Stimulated activated naive CD8-positive, alpha-beta T cell treated with anti-CD3 and anti-CD28 coated beads, Interleukin-15, Interleukin-2, amounts not matched to agents 100 ng/mL and 50 ng/mL, for 24 hours (primary cell): ENCODE results near the gene GALNT7.

Experiments used
- H3K27ac Mint-ChIP-seq: one replicate; pipeline ENCODE4 v1.8.0; 2021; ENCODE audit warnings: mild to moderate bottlenecking, mixed read lengths
- H3K27me3 Mint-ChIP-seq: one replicate; pipeline ENCODE4 v1.8.0; 2021; ENCODE audit warnings: mixed read lengths
- H3K36me3 Mint-ChIP-seq: one replicate; pipeline ENCODE4 v1.8.0; 2021; ENCODE audit warnings: low read depth, mixed read lengths
- H3K4me1 Mint-ChIP-seq: one replicate; pipeline ENCODE4 v1.8.0; 2021; ENCODE audit warnings: low read depth, mixed read lengths
- H3K4me3 Mint-ChIP-seq: one replicate; pipeline ENCODE4 v1.8.0; 2021; ENCODE audit warnings: mild to moderate bottlenecking, mixed read lengths
- H3K9me3 Mint-ChIP-seq: one replicate; pipeline ENCODE4 v1.8.0; 2021; ENCODE audit warnings: mixed read lengths

GALNT7 gene

DNA sequence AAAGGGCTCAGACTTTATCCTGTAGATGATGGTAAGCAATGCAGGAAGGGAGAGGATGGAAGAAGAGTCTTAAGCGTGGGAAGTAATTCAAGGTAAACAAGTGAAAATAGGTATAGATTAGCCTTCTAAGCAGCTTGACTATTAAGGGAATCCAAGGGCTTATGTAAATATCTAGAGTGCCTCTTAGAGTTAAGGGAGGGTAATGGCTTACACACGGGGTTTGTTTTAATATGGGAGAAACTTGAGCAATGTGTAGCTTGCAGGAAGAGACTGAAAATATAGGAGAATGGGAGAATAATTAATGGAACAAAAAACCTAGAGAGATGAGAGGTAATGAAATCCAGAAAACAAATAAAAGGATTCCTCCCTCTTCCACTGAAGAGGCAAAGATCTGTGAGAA is 189.3 kb downstream of the GALNT7 start:
- H3K9me3 Mint-ChIP-seq = no peaks in the 10 kb centered on the region
- H3K27me3 Mint-ChIP-seq = peaks cover 6% of the 10 kb centered on the region
- H3K36me3 Mint-ChIP-seq = no peaks in the 10 kb centered on the region
- H3K4me3 Mint-ChIP-seq = no peak overlapping the region
- no peak overlapping the region for H3K27ac Mint-ChIP-seq
- no peaks in the 10 kb centered on the region for H3K4me1 Mint-ChIP-seq

DNA sequence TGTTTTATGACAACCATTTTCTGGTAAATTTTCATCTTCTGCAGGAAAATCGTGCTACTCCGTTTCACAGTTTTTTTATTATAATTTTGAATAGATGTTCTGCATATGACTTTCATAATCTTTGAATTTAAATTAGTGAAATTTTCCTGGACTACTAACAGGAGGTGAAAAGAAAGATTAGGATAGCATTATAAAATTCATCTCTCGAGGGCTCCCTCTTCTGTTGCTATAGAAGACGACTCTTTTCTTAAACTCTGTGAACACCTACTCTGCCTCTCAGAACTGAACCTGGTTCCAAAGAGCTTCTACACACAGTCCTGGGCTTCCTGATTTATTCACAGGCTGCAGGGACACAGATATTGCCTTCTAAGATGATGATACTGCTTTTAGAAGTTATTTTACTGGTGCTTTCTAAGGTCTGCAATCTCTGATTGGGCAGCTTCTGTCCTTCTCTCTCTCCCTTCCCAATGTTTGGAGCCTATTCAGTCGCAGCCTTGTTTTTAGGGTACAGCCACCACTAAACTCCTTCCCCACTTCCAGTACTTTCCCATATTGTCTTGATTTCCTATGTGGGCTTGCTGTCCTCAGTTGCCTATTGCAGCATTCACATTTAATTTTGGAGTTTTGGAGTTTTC is 192.1 kb downstream of the GALNT7 start:
- Mint-ChIP-seq H3K27me3 (peaks cover 6% of the 10 kb centered on the region), H3K4me3 (no peak overlapping the region), H3K4me1 (no peaks in the 10 kb centered on the region), H3K27ac (no peak overlapping the region), H3K9me3 (no peaks in the 10 kb centered on the region), H3K36me3 (no peaks in the 10 kb centered on the region)

DNA sequence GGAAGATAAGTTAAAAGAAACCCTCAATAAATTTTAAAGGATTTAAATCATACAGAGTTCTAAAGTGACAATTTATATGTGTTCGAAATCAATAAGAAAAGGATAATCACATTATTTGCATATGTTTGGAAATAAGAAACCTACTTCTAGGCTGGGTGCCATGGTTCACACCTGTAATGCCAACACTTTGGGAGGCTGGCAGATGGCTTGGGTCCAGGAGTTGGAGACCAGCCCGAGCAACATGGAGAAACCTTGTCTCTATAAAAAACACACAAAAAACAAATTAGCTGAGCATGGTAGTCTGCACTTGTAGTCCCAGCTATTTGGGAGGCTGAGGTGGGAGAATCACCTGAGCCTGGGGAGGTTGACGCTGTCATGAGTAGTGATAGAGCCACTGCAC is 194.1 kb downstream of the GALNT7 start:
- Mint-ChIP-seq H3K36me3 (no peaks in the 10 kb centered on the region), H3K9me3 (no peaks in the 10 kb centered on the region)

DNA sequence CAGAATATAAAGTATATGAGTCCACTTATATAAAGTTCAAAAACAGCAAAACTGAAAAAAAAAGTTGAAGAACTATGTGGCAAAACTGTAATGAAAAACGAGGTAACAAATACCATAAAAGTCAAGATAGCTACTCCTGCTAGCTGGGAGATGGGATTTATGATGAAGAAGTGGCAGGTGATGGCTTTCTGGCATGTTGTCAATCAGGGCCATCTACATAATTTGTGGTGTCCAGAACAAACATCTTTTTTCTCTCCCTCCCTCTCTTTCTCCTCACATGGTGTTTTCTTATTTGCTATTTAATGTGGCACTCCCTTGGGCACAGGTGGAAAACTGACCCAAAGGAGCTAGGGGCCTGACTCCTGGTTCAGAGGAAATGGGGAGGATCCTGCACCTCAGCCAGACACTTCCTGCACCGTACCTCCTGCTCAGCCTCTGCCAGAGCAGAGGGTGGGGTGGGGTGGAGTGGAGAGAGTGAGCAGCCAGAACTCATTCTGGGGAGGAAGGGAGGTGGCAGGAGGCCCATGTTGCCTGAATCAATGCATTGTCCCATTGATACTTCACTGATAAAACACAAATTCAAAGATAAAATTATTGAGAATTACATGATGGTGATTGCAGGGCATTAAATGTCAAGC is 196.9 kb downstream of the GALNT7 start:
- Mint-ChIP-seq H3K4me1 (peaks cover 14% of the 10 kb centered on the region), H3K27ac (no peak overlapping the region), H3K36me3 (no peaks in the 10 kb centered on the region), H3K9me3 (no peaks in the 10 kb centered on the region), H3K4me3 (no peak overlapping the region), H3K27me3 (no peaks in the 10 kb centered on the region)

More for the DNA sequence above, 194.1 kb downstream of the GALNT7 start:
- H3K4me3 Mint-ChIP-seq = no peak overlapping the region
- H3K4me1 Mint-ChIP-seq = peaks cover 7% of the 10 kb centered on the region
- H3K27ac Mint-ChIP-seq = no peak overlapping the region
- H3K27me3 Mint-ChIP-seq = peaks cover 6% of the 10 kb centered on the region

DNA sequence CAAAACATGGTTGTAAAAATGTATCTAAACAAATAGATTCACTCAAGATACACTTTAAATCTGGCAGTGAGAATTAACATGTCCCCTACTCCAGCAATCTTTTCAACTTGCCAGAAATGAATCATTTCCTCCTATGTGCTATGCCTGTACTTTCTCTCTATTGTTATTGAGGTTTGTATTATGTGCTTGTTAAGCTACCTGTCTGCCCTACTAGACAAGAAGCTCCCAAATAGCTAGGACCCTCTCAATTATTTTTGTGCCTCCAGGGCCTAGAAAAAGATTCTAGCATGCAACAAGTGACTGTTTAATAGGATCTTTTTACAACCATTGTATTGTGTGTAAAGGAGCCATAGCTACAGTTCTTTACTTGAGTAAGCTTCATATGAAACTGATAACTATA is 198.7 kb downstream of the GALNT7 start:
- no peak overlapping the region for H3K4me3 Mint-ChIP-seq
- H3K27ac Mint-ChIP-seq = peak overlapping the region; percentile 7
- no peaks in the 10 kb centered on the region for H3K9me3 Mint-ChIP-seq
- H3K4me1 Mint-ChIP-seq = peaks cover 19% of the 10 kb centered on the region
- no peaks in the 10 kb centered on the region for H3K36me3 Mint-ChIP-seq
- peaks cover 6% of the 10 kb centered on the region for H3K27me3 Mint-ChIP-seq

DNA sequence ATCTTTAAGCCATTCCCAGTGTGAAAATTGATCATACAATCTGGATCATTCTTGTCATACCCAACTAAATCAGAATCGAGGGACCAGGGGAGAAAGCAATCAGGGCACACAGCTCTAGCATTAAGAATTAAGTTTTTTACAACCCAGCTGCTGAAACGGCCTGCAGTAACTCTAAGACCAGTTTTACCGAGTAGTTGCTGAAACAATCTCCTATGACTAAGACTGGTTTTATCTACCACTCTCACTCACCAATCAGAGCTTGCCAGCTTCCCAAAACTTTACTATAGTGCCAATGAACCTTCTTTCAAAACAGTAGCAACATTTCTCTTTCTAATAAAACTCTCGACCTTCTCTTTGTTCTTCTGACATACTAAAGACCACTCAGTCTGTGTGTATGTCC is 199.3 kb downstream of the GALNT7 start:
- peaks cover 24% of the 10 kb centered on the region for H3K4me1 Mint-ChIP-seq
- no peaks in the 10 kb centered on the region for H3K9me3 Mint-ChIP-seq
- H3K36me3 Mint-ChIP-seq = no peaks in the 10 kb centered on the region
- H3K4me3 Mint-ChIP-seq = no peak overlapping the region
- H3K27ac Mint-ChIP-seq = no peak overlapping the region
- peaks cover 10% of the 10 kb centered on the region for H3K27me3 Mint-ChIP-seq

DNA sequence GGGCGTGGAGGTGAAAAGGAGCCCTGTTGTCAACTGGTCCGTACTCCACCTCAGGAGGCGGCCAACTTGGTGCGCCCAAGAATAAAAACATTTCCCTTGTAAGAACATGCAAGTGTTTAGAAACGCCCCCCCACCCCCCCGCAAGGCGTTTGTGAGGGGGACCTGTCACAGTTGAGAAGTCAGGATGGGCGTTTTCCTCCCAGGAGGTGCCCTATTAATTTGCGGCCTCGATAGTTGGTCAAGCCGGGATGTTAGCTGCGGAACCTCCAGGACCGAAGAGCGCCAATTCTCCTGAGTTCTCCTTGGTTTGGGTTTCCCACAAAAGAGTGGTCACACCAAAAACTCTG is 201.5 kb downstream of the GALNT7 start:
- peak overlapping the region; percentile 98 for H3K27ac Mint-ChIP-seq
- H3K27me3 Mint-ChIP-seq = peaks cover 18% of the 10 kb centered on the region
- no peaks in the 10 kb centered on the region for H3K9me3 Mint-ChIP-seq
- H3K36me3 Mint-ChIP-seq = peaks cover 15% of the 10 kb centered on the region
- H3K4me1 Mint-ChIP-seq = peaks cover 30% of the 10 kb centered on the region
- H3K4me3 Mint-ChIP-seq = peak overlapping the region; percentile 100

DNA sequence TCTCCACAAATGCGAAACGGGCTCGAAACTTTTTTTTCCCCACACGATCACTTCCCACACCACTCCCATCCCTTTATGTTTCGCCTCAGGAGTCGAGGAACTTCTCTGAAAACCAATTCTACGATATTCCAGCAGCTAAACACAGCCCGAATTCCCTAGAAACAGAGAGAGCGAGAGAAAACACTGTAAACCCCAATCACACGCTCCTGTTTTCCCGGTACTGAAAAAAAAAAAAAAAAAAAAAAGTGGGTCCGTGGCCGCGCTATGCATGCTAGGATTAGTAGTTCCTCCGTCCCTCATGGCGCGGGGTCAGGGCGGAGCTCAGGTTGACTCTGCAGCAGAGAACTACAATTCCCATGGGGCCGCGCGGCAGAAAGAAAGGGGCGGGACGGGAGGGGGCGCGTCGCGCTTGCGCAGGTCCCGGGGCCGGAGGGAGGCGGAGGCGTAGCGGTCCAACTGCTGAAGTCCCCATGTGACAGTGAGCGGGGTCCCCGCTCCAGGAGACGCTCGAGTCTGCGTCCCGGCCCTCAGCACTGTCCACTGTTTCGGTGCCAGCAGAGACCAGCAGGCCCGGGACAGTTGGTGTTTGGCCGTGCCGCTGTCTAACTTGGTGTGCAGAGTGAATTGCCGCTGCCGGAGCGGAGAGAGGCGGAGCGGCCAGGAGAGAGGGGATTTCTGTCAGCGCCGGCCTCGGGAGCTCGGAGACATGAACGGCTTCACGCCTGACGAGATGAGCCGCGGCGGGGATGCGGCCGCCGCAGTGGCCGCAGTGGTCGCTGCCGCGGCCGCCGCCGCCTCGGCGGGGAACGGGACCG is 202.1 kb downstream of the GALNT7 start, which contains the start of gene SAP30:
SAP30 (plus strand) TSS at position 478 of the 815 bp plus-strand sequence; CDS start at position 707, 229 bp downstream.
- peaks cover 30% of the 10 kb centered on the region for H3K4me1 Mint-ChIP-seq
- peaks cover 18% of the 10 kb centered on the region for H3K27me3 Mint-ChIP-seq
- peak within 1 kb of the TSS; percentile 100 for H3K4me3 Mint-ChIP-seq
- H3K9me3 Mint-ChIP-seq = no peaks in the 10 kb centered on the region
- peaks cover 17% of the 10 kb centered on the region for H3K36me3 Mint-ChIP-seq
- peak within 1 kb of the TSS; percentile 98 for H3K27ac Mint-ChIP-seq

DNA sequence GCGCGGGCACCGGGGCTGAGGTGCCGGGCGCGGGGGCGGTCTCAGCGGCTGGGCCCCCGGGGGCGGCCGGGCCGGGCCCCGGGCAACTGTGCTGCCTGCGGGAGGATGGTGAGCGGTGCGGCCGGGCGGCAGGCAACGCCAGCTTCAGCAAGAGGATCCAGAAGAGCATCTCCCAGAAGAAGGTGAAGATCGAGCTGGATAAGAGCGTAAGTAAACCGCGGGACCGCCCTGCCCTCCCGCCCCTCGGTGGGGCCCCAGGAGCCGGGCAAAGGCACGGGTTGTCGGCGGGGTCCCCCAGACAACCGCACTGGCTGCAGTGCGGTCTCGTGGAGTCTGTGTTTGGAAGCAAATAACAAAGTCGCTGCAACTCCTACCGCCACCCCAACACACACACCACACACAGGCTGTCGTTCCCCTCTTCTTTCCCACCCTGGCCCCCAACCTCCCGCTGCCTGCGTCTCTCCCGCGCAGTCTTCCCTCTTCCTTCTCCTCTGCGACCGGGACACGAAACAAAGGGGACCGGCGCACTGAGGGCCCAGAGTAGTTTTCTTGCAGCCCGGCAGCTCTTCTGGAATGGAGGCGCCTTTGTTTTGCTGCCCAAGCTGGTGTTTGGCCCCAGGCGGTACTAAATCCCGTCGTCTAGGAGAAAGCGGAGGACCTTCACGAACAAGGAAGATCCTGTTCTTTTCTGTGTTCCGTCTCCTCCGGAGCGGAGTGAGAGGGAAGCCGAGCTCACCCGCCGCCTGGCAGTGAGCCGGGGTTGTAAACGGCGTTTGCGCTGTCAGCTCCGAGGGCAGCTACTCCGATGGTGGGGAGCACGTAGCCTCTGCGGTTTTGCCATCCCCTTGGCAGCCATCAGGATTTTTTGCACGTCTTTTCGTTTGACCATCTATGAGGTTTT is 202.9 kb downstream of the GALNT7 start:
- peaks cover 22% of the 10 kb centered on the region for H3K36me3 Mint-ChIP-seq

More for the DNA sequence above, 202.9 kb downstream of the GALNT7 start:
- H3K27ac Mint-ChIP-seq = peak overlapping the region; percentile 67
- H3K4me1 Mint-ChIP-seq = peaks cover 30% of the 10 kb centered on the region
- peaks cover 18% of the 10 kb centered on the region for H3K27me3 Mint-ChIP-seq
- H3K4me3 Mint-ChIP-seq = peak overlapping the region; percentile 100
- H3K9me3 Mint-ChIP-seq = no peaks in the 10 kb centered on the region
